Neural progenitor cell (in vitro differentiated cells): ENCODE measurements around the gene AAMP. TPM values are rescaled to one million over a fixed set of nuclear protein-coding genes. Genes with fewer than 3 reads are reported as not detected.

Experiments used
- DNase-seq: peaks from one replicate; pipeline ENCODE4 v3.0.0-alpha.2; 2016; ENCODE audit warnings: low spot score
- H2AFZ ChIP-seq: fragments of 200-600 bp; sonication (generic); replicated peaks from 2 replicates; pipeline ENCODE4 v1.6.1; 2016; ENCODE audit warnings: antibody characterized with exemption
- H3F3A ChIP-seq: fragments of 200-600 bp; sonication (generic); 2 replicates; pipeline ENCODE4 v1.6.1; 2016; ENCODE audit warnings: antibody characterized with exemption, low read depth
- H3K27ac ChIP-seq: fragments of 200-600 bp; sonication (generic); 2 replicates; pipeline ENCODE4 v1.5.1; 2016; ENCODE audit warnings: mild to moderate bottlenecking
- H3K27me3 ChIP-seq: fragments of 200-600 bp; sonication (generic); 2 replicates; pipeline ENCODE4 v1.6.1; 2016; ENCODE audit warnings: mild to moderate bottlenecking, moderate library complexity
- H3K36me3 ChIP-seq: fragments of 200-600 bp; sonication (generic); 2 replicates; pipeline ENCODE4 v1.5.1; 2016
- H3K4me1 ChIP-seq: fragments of 200-600 bp; sonication (generic); 2 replicates; pipeline ENCODE4 v1.6.1; 2016; ENCODE audit warnings: mixed run types
- H3K4me2 ChIP-seq: fragments of 200-600 bp; sonication (generic); 2 replicates; pipeline ENCODE4 v1.6.1; 2016
- H3K4me3 ChIP-seq: fragments of 200-600 bp; sonication (generic); 2 replicates; pipeline ENCODE4 v1.5.1; 2016
- H3K79me2 ChIP-seq: fragments of 200-600 bp; sonication (generic); 2 replicates; pipeline ENCODE4 v1.6.1; 2016; ENCODE audit warnings: low read depth
- H3K9ac ChIP-seq: fragments of 200-600 bp; sonication (generic); 2 replicates; pipeline ENCODE4 v1.6.1; 2016
- H3K9me3 ChIP-seq: fragments of 200-600 bp; sonication (generic); 2 replicates; pipeline ENCODE4 v1.5.1; 2016; ENCODE audit warnings: low read depth
- H4K20me1 ChIP-seq: fragments of 200-600 bp; sonication (generic); 2 replicates; pipeline ENCODE4 v1.6.1; 2016; ENCODE audit warnings: low read depth
- H3K27ac Mint-ChIP-seq: 3 replicates; pipeline ENCODE4 v1.8.0; 2021; ENCODE audit warnings: mixed read lengths
- H3K27me3 Mint-ChIP-seq: 2 replicates; pipeline ENCODE4 v1.8.0; 2022; ENCODE audit warnings: low read depth, mild to moderate bottlenecking, inconsistent platforms, moderate library complexity, mixed read lengths; ENCODE audit not compliant: insufficient read depth
- H3K36me3 Mint-ChIP-seq: 3 replicates; pipeline ENCODE4 v1.8.0; 2021; ENCODE audit warnings: mixed read lengths
- H3K4me1 Mint-ChIP-seq: 3 replicates; pipeline ENCODE4 v1.8.0; 2021; ENCODE audit warnings: mixed read lengths
- H3K4me3 Mint-ChIP-seq: 3 replicates; pipeline ENCODE4 v1.8.0; 2021; ENCODE audit warnings: mild to moderate bottlenecking, moderate library complexity, mixed read lengths
- H3K9me3 Mint-ChIP-seq: 3 replicates; pipeline ENCODE4 v1.8.0; 2020; ENCODE audit warnings: mixed read lengths
- CTCF ChIP-seq: fragments of 200-600 bp; sonication (generic); IDR thresholded peaks from 2 replicates; pipeline ENCODE4 v1.5.1; 2017; ENCODE audit warnings: antibody characterized with exemption, mild to moderate bottlenecking
- EZH2 ChIP-seq: fragments of 200-600 bp; sonication (generic); IDR thresholded peaks from 2 replicates; pipeline ENCODE4 v1.6.1; 2017; ENCODE audit warnings: antibody characterized with exemption, mild to moderate bottlenecking, moderate library complexity
- EZH2phosphoT487 ChIP-seq: fragments of 200-600 bp; sonication (generic); IDR thresholded peaks from 2 replicates; pipeline ENCODE4 v1.6.1; 2017; ENCODE audit warnings: antibody characterized with exemption
- total RNA-seq: library from RNA; depleted of rRNA; stranded (reverse); fragments of >200 nt; gene quantifications from 2 replicates; pipeline ENCODE4 v1.2.3, GENCODE V29; 2015; ENCODE audit warnings: low replicate concordance

Gene AAMP
- total RNA-seq, 1 donor from 2014 or later: 90.4 TPM

- DNase-seq: no peak
- Mint-ChIP-seq H3K4me3 (no peak overlapping the region), H3K27ac (no peak overlapping the region), H3K4me1 (no peaks in the 10 kb centered on the region), H3K9me3 (no peaks in the 10 kb centered on the region), H3K27me3 (peaks cover 4% of the 10 kb centered on the region), H3K36me3 (no peaks in the 10 kb centered on the region)
- TF ChIP-seq EZH2phosphoT487 (no peak), EZH2 (no peak), CTCF (no peak)
- Histone ChIP-seq H3K36me3 (no peaks in the 10 kb centered on the region), H3K9ac (no peak overlapping the region), H3K27ac (no peak overlapping the region), H4K20me1 (no peaks in the 10 kb centered on the region), H3F3A (no peaks in the 10 kb centered on the region), H3K4me1 (no peaks in the 10 kb centered on the region), H3K9me3 (no peaks in the 10 kb centered on the region), H2AFZ (no peak overlapping the region), H3K79me2 (no peaks in the 10 kb centered on the region), H3K4me3 (no peak overlapping the region), H3K4me2 (no peak overlapping the region), H3K27me3 (no peaks in the 10 kb centered on the region)
Measured at GRCh38 chr2:218280260-218280870, 10.4 kb upstream of the AAMP start.

DNA sequence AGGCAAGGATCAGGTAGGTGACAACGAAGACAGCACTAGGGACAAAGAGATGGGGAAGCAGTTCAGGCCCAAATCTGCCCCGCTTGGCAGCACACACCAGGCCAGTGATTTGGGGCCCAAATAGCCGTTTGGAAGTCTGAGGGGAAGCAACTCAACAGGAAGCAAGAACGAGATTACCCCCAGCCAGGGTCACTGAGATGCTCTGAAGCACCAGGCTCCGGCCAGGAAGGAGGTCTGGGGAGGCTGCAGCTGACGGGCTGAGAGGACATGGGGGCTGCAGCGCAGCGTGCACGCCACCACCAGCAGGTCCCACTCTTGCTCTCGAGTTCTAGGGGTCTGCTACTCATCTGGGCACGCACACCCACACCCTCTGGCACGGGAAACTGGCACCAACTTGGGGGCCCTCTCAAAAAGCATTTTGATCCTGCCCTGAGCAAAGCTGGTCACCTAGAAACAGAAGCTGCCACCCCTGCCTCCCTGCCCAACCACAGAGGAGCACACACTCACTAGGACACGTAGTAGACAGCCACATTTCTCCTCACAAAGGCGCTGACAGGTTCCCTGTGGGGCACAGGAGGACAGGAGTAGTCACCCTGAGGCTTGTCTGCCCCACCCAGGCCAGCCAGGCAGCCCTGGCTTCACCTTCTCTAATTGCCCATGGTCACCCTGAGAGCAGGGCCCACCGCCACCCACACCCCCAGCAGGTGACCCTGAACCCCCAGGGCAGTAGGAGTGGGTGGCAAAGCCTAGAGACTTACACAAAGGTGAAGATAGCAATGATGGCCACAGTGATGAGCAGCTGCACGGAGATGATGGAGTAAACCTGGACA is 8.8 kb upstream of the AAMP start:
- Histone ChIP-seq H2AFZ (no peak overlapping the region), H3K4me3 (no peak overlapping the region), H3K79me2 (no peaks in the 10 kb centered on the region), H3K27ac (no peak overlapping the region), H3K9ac (no peak overlapping the region), H4K20me1 (no peaks in the 10 kb centered on the region), H3K27me3 (no peaks in the 10 kb centered on the region), H3K36me3 (no peaks in the 10 kb centered on the region), H3K9me3 (no peaks in the 10 kb centered on the region), H3K4me1 (no peaks in the 10 kb centered on the region), H3K4me2 (no peak overlapping the region), H3F3A (no peaks in the 10 kb centered on the region)
- no peaks in the 10 kb centered on the region for H3K4me1 Mint-ChIP-seq
- no peaks in the 10 kb centered on the region for H3K9me3 Mint-ChIP-seq
- no peak for DNase-seq
- peaks cover 4% of the 10 kb centered on the region for H3K27me3 Mint-ChIP-seq
- no peak overlapping the region for H3K4me3 Mint-ChIP-seq
- H3K36me3 Mint-ChIP-seq: peaks cover 4% of the 10 kb centered on the region
- H3K27ac Mint-ChIP-seq: no peak overlapping the region
- TF ChIP-seq CTCF: no peak
- no peak for TF ChIP-seq EZH2
- no peak for TF ChIP-seq EZH2phosphoT487

- Histone ChIP-seq H3K27me3 (no peaks in the 10 kb centered on the region), H3K27ac (no peak overlapping the region), H3K4me1 (no peaks in the 10 kb centered on the region), H3K9me3 (no peaks in the 10 kb centered on the region), H2AFZ (no peak overlapping the region), H3K79me2 (no peaks in the 10 kb centered on the region), H3K4me2 (no peak overlapping the region), H3K4me3 (no peak overlapping the region), H3F3A (no peaks in the 10 kb centered on the region), H3K36me3 (no peaks in the 10 kb centered on the region), H4K20me1 (no peaks in the 10 kb centered on the region), H3K9ac (no peak overlapping the region)
- no peaks in the 10 kb centered on the region for H3K4me1 Mint-ChIP-seq
- H3K27me3 Mint-ChIP-seq: peaks cover 4% of the 10 kb centered on the region
- H3K27ac Mint-ChIP-seq: no peak overlapping the region
- no peaks in the 10 kb centered on the region for H3K9me3 Mint-ChIP-seq
- TF ChIP-seq EZH2 (no peak), CTCF (no peak), EZH2phosphoT487 (no peak)
- H3K36me3 Mint-ChIP-seq: peaks cover 4% of the 10 kb centered on the region
- no peak for DNase-seq
- H3K4me3 Mint-ChIP-seq: no peak overlapping the region
Measured at GRCh38 chr2:218277921-218278320, 8.0 kb upstream of the AAMP start.
